Stimulated activated CD4-positive, alpha-beta T cell treated with anti-CD3 and anti-CD28 coated beads, TNF-alpha, amount 100 ng/mL, for 24 hours (primary cell): ENCODE measurements around the gene NUMBL.
"Not testable (repeated sequence)": the region's sequence is repeated elsewhere in the genome, so short reads cannot be mapped to it uniquely, and the experiment has no call there.

Experiments used
- DNase-seq, 3 experiments: peaks; one replicate each; pipeline ENCODE4 v3.0.0-alpha.2; 2020; ENCODE audit warnings: low read depth in 3 of 3

The NUMBL gene

GRCh38 chr19:40690050-40690692, at the start of gene NUMBL:
Gene NUMBL, minus strand, starts transcription at chr19:40690651. Its CDS starts 168 bp downstream, at chr19:40690483.
- no peak for DNase-seq

- DNase-seq = no peak
Measured at GRCh38 chr19:40739030-40739839, 48.8 kb upstream of the NUMBL start.

GRCh38 chr19:40737102-40737644, 46.7 kb upstream of the NUMBL start:
- DNase-seq = no peak

- no peak for DNase-seq
Measured at GRCh38 chr19:40736661-40737060, 46.2 kb upstream of the NUMBL start.

GRCh38 chr19:40735013-40735771, 44.7 kb upstream of the NUMBL start:
- no peak for DNase-seq

- no peak for DNase-seq
Measured at GRCh38 chr19:40733149-40733548, 42.7 kb upstream of the NUMBL start.

GRCh38 chr19:40732304-40732703, 41.9 kb upstream of the NUMBL start:
- not testable (repeated sequence) for DNase-seq

GRCh38 chr19:40730065-40730464, 39.6 kb upstream of the NUMBL start:
- not testable (repeated sequence) for DNase-seq

- DNase-seq = no peak
Measured at GRCh38 chr19:40726279-40726678, 35.8 kb upstream of the NUMBL start.

- DNase-seq = no peak
Measured at GRCh38 chr19:40724855-40725254, 34.4 kb upstream of the NUMBL start.

- DNase-seq = no peak
Measured at GRCh38 chr19:40724315-40724714, 33.9 kb upstream of the NUMBL start.

- no peak for DNase-seq
Measured at GRCh38 chr19:40723661-40724254, 33.3 kb upstream of the NUMBL start.

GRCh38 chr19:40721936-40722661, 31.6 kb upstream of the NUMBL start:
- DNase-seq = no peak

- DNase-seq = no peak
Measured at GRCh38 chr19:40721140-40721486, 30.7 kb upstream of the NUMBL start.

GRCh38 chr19:40719414-40719894, 29.0 kb upstream of the NUMBL start:
- no peak for DNase-seq

- no peak for DNase-seq
Measured at GRCh38 chr19:40718774-40719391, 28.4 kb upstream of the NUMBL start.

- DNase-seq = no peak
Measured at GRCh38 chr19:40717880-40718773, 27.7 kb upstream of the NUMBL start.

GRCh38 chr19:40717325-40717879, 27.0 kb upstream of the NUMBL start:
- no peak for DNase-seq
